Measurements from ENCODE around the gene RPL27A.

The RPL27A gene

DNA sequence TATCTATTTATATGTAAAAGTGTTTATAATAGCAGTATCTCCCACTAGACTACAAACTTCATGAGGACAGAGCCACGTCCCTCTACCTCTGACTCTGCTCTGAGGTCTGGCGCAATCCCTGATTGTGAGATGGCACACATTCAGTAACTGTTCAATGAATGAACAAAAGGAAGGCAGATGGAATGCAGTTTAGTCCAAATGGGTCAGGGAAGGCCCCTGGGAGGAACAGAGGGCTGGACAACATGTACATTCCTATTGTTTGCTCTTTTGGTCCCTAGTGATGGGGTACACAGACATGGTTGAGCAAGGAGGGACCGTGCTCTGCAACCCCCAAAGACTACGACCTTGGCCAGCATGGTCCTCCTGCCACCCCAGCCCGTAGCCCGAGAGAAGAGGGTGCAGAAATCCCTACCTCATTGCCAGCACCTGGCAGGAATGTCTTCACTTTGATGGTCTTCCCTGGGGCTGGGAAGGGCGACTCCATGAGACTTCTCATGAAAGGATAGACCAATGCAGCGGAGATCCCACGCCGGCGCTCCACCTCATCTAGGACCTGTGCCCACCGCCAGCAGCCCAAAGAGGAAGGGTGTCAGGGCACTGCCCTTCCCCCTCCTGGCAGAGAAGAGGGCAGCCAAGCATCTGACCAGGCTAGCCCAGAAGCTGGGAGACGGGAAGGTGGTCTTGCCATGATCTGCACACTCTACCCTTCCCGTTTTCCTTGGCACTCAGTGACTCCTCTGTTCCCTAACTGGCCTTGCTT, 24.3 kb downstream of the RPL27A start:
- Histone ChIP-seq H3K4me1 (ENCODE audit: control insufficient read depth in 1 of 2, insufficient read depth in 1 of 2, low read depth in 1 of 2, low read length in 1 of 2) (peaks cover 17% of the 10 kb centered on the region in 2 experiments), H3K4me3 (ENCODE audit: low read depth in 1 of 2, low read length in 1 of 2) (no peak overlapping the region), H3K27ac (no peak overlapping the region), H3K9me3 (no peaks in the 10 kb centered on the region), H3K36me3 (no peaks in the 10 kb centered on the region), H3K27me3 (no peaks in the 10 kb centered on the region)
- TF ChIP-seq, protein P1, sequence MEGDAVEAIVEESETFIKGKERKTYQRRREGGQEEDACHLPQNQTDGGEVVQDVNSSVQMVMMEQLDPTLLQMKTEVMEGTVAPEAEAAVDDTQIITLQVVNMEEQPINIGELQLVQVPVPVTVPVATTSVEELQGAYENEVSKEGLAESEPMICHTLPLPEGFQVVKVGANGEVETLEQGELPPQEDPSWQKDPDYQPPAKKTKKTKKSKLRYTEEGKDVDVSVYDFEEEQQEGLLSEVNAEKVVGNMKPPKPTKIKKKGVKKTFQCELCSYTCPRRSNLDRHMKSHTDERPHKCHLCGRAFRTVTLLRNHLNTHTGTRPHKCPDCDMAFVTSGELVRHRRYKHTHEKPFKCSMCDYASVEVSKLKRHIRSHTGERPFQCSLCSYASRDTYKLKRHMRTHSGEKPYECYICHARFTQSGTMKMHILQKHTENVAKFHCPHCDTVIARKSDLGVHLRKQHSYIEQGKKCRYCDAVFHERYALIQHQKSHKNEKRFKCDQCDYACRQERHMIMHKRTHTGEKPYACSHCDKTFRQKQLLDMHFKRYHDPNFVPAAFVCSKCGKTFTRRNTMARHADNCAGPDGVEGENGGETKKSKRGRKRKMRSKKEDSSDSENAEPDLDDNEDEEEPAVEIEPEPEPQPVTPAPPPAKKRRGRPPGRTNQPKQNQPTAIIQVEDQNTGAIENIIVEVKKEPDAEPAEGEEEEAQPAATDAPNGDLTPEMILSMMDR (IDR thresholded peaks at IDR 0.05) = no peak

DNA sequence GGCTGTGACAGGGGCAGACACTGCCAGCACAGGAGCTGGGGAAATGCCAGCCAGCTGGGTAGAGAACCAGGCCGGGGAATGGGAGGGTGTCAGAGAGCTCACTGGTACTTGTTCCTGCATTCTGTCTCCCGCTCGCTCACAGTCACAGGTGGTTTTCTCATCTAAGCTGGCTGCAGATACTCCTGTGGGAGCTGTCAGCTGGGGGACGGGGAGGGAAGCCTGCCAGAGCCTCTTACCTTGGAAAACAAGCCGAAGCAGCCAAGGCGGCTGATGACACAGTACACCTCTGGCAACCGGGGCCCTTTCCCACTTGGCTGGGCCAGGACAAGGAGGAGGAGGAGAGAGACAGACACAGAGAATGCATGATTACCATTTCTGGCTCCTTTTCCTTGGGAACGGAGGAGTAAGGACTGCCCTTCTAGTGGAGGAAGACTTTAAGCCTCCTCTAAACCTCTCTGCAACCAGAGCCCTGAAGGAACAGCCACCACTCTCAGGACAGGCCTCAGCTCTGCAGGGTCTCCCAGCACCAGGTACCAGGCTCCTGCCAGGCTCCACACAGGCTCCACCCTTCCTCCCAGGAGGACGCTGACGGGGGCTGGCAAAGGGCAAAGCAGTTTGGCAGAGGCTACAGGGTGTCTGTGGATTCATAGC, 25.1 kb downstream of the RPL27A start:
- TF ChIP-seq, protein P1 (IDR thresholded peaks at IDR 0.05) = no peak
- no peaks in the 10 kb centered on the region for H3K27me3 ChIP-seq
- H3K27ac ChIP-seq = no peak overlapping the region
- H3K4me3 ChIP-seq (ENCODE audit: low read depth in 1 of 2, low read length in 1 of 2) = no peak overlapping the region
- peaks cover 17% of the 10 kb centered on the region in 2 experiments for H3K4me1 ChIP-seq (ENCODE audit: control insufficient read depth in 1 of 2, insufficient read depth in 1 of 2, low read depth in 1 of 2, low read length in 1 of 2)
- no peaks in the 10 kb centered on the region for H3K9me3 ChIP-seq
- no peaks in the 10 kb centered on the region for H3K36me3 ChIP-seq

DNA sequence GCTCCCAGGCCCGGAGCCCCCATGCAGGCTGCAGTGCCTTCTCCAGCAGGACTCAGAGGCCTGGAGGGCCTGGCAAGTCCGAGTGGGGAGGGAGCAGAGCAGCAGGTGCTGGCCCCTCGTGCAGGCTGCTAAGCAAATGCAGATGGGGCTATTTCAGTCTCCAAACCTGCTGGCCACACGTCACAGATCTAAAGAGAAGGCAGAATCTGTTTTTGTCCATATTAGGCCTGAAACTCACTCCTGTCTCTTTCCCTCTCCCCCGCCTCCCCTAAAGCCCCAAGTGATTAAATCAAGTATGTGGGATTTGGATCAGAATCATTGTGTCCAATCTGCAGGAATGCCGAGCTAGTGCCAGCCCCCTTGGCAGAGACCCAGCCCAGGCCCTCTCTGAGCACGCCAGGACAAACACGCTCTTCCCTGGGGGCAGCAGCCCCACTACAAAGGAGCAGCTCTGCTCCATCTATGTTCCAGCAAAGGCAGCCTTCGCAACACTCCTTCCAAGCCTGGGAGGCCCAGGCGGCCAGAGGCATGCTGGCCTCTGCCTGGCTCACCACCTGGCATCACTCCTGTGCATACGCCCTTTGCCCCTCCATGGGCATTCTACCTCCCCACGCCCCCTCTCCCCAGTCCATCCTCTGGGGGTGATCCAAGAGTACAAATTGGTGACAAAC, 26.5 kb downstream of the RPL27A start:
- H3K9me3 ChIP-seq = no peaks in the 10 kb centered on the region
- H3K4me3 ChIP-seq (ENCODE audit: low read depth in 1 of 2, low read length in 1 of 2) = no peak overlapping the region
- peaks cover 13 to 14% of the 10 kb centered on the region in 2 experiments for H3K4me1 ChIP-seq (ENCODE audit: control insufficient read depth in 1 of 2, insufficient read depth in 1 of 2, low read depth in 1 of 2, low read length in 1 of 2)
- no peaks in the 10 kb centered on the region for H3K27me3 ChIP-seq
- no peaks in the 10 kb centered on the region for H3K36me3 ChIP-seq
- TF ChIP-seq, protein P1 (IDR thresholded peaks at IDR 0.05) = no peak
- H3K27ac ChIP-seq = no peak overlapping the region

DNA sequence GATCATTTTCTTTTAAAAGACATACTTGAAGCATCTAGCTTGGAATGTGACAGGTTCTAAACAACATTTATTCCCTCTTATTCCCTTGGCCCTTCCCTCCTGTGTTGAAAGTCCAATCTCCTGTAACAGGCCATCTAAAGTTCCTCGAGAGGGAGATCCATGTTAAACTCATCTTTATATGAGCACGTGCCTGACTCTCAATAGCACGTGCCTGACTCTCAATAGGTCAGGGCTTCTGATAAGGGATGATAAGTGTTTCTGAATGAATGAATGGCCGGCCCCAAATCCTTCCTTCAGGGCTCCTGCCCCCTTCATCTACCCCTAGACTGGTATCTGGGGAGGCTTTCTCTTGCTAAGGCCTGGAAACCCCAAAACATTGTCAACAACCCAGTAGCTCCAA, 27.2 kb downstream of the RPL27A start:
- H3K4me1 ChIP-seq (ENCODE audit: control insufficient read depth in 1 of 2, insufficient read depth in 1 of 2, low read depth in 1 of 2, low read length in 1 of 2) = peaks cover 7 to 8% of the 10 kb centered on the region in 2 experiments
- H3K9me3 ChIP-seq = no peaks in the 10 kb centered on the region
- H3K36me3 ChIP-seq = no peaks in the 10 kb centered on the region
- no peaks in the 10 kb centered on the region for H3K27me3 ChIP-seq
- TF ChIP-seq, protein P1 (IDR thresholded peaks at IDR 0.05) = no peak
- no peak overlapping the region for H3K27ac ChIP-seq
- H3K4me3 ChIP-seq (ENCODE audit: low read depth in 1 of 2, low read length in 1 of 2) = no peak overlapping the region

DNA sequence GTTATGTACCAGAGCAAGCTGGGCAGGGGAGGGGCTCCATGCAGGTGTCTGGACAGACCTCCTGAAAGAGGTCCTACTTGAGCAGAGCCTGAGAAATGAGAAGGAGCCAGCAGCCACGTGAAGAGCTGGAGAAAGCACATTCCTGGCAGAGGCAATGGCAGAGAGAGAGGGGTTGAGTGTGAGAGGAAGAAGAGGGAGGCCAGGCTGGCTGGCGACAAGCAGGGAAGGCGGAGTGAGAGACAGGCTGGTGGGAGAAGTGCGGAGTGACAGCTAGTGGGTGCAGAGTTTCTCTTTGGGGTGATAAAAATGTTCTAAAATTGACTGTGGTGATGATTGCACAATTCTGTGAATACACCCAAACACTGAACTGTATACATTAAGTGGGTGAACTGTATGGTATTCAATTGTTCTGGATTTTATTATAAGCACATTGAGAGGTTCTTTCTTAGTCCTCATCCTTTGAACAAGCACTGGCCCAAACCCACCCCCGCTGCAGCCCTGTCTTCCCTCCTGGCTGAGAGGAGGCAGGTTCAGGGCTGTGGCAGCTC, 29.4 kb downstream of the RPL27A start:
- Histone ChIP-seq H3K4me3 (ENCODE audit: low read depth in 1 of 2, low read length in 1 of 2) (no peak overlapping the region), H3K36me3 (no peaks in the 10 kb centered on the region), H3K4me1 (ENCODE audit: control insufficient read depth in 1 of 2, insufficient read depth in 1 of 2, low read depth in 1 of 2, low read length in 1 of 2) (peaks cover 8 to 9% of the 10 kb centered on the region in 2 experiments), H3K9me3 (no peaks in the 10 kb centered on the region), H3K27me3 (no peaks in the 10 kb centered on the region), H3K27ac (no peak overlapping the region)
- TF ChIP-seq, protein P1 (IDR thresholded peaks at IDR 0.05) = no peak
